ENCODE measurements around the gene TMEM86A.
"Not testable (repeated sequence)": the region's sequence is repeated elsewhere in the genome, so short reads cannot be mapped to it uniquely, and the experiment has no call there.

DNA sequence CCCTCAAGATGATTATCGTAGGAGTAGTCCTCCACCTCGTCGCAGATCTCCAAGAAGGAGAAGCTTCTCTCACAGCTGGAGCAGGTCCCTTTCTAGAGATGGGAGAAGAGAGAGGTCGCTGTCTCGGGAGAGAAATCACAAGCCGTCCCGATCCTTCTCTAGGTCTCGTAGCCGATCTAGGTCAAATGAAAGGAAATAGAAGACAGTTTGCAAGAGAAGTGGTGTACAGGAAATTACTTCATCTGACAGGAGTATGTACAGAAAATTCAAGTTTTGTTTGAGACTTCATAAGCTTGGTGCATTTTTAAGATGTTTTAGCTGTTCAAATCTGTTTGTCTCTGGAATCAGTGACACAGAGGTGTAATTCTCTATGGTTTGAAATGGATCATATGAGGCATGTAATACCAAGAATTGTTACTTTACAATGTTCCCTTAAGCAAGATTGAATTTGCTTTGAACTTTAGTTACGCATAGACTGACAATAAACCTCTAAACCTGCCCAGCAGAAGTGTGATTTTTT is 33.2 kb upstream of the TMEM86A start:
- TF ChIP-seq POLR2A (IDR thresholded peaks at IDR 0.05), result not testable (repeated sequence)
- TF ChIP-seq, protein P1, sequence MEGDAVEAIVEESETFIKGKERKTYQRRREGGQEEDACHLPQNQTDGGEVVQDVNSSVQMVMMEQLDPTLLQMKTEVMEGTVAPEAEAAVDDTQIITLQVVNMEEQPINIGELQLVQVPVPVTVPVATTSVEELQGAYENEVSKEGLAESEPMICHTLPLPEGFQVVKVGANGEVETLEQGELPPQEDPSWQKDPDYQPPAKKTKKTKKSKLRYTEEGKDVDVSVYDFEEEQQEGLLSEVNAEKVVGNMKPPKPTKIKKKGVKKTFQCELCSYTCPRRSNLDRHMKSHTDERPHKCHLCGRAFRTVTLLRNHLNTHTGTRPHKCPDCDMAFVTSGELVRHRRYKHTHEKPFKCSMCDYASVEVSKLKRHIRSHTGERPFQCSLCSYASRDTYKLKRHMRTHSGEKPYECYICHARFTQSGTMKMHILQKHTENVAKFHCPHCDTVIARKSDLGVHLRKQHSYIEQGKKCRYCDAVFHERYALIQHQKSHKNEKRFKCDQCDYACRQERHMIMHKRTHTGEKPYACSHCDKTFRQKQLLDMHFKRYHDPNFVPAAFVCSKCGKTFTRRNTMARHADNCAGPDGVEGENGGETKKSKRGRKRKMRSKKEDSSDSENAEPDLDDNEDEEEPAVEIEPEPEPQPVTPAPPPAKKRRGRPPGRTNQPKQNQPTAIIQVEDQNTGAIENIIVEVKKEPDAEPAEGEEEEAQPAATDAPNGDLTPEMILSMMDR (IDR thresholded peaks at IDR 0.05), result not testable (repeated sequence)
